Skeletal muscle tissue (tissue), 4 donors: ENCODE measurements around the gene TMEM240. TPM values are rescaled to one million over a fixed set of nuclear protein-coding genes. Genes with fewer than 3 reads are reported as not detected.
A peak's percentile ranks its signal among the peaks of the same experiment; 100 is the strongest.
"Not testable (repeated sequence)": the region's sequence is repeated elsewhere in the genome, so short reads cannot be mapped to it uniquely, and the experiment has no call there.

Source experiments
- H3K27ac ChIP-seq: one replicate; pipeline ENCODE4 v1.7.0; 2013; ENCODE audit warnings: mild to moderate bottlenecking, low read depth, low read length, inconsistent platforms
- H3K27me3 ChIP-seq, 3 donors: one replicate each; pipeline ENCODE4 v1.7.0; 2013; ENCODE audit warnings: low read length in 3 of 3; ENCODE audit not compliant: control insufficient read depth in 3 of 3, insufficient read depth in 3 of 3
- H3K36me3 ChIP-seq, 3 donors: one replicate each; pipeline ENCODE4 v1.7.0; 2013; ENCODE audit warnings: low read length in 3 of 3; ENCODE audit not compliant: control insufficient read depth in 3 of 3, insufficient read depth in 3 of 3
- H3K4me1 ChIP-seq, 3 donors: one replicate each; pipeline ENCODE4 v1.7.0; 2013; ENCODE audit warnings: low read length in 3 of 3, mild to moderate bottlenecking in 3 of 3; ENCODE audit not compliant: control insufficient read depth in 3 of 3, insufficient read depth in 3 of 3
- H3K4me3 ChIP-seq, 3 donors: one replicate each; pipeline ENCODE4 v1.7.0; 2013; ENCODE audit warnings: low read length in 3 of 3
- H3K9ac ChIP-seq, 3 donors: one replicate each; pipeline ENCODE4 v1.7.0; 2013; ENCODE audit warnings: low read length in 3 of 3, mild to moderate bottlenecking in 3 of 3, moderate library complexity in 2 of 3, low read depth in 1 of 3
- H3K9me3 ChIP-seq, 3 donors: one replicate each; pipeline ENCODE4 v1.7.0; 2013; ENCODE audit warnings: low read length in 3 of 3; ENCODE audit not compliant: control insufficient read depth in 3 of 3
- total RNA-seq: library from RNA; depleted of rRNA; stranded (reverse); fragments of >200 nt; gene quantifications from one replicate; pipeline ENCODE4 v1.2.3, GENCODE V29; 2014
- donor health status: Osteomylitis.

Gene TMEM240
- total RNA-seq, 1 donor from 2014 or later, result 2.1 TPM

- H3K36me3 ChIP-seq, result peaks cover 11 to 20% (median 14%) of the 10 kb centered on the region in 3 donors
- H3K27ac ChIP-seq, result no peak overlapping the region
- H3K9me3 ChIP-seq, result no peaks in the 10 kb centered on the region
- no peaks in the 10 kb centered on the region for H3K27me3 ChIP-seq
- H3K4me1 ChIP-seq, result no peaks in the 10 kb centered on the region
- no peak overlapping the region for H3K9ac ChIP-seq
- no peak overlapping the region for H3K4me3 ChIP-seq
These were observed 22.3 kb downstream of the TMEM240 start for GRCh38 chr1:1517973-1518620.

- not testable (repeated sequence) for H3K9ac ChIP-seq, H3K4me3 ChIP-seq, H3K27me3 ChIP-seq, H3K9me3 ChIP-seq, H3K27ac ChIP-seq, H3K4me1 ChIP-seq
- peaks cover 11 to 18% (median 14%) of the 10 kb centered on the region in 3 donors for H3K36me3 ChIP-seq
These were observed 23.5 kb downstream of the TMEM240 start for GRCh38 chr1:1516923-1517322.

- not testable (repeated sequence) for H3K27me3 ChIP-seq, H3K36me3 ChIP-seq, H3K27ac ChIP-seq, H3K4me3 ChIP-seq, H3K9ac ChIP-seq, H3K9me3 ChIP-seq
- peaks cover 5 to 14% (median 10%) of the 10 kb centered on the region in 3 donors for H3K4me1 ChIP-seq
These were observed 26.0 kb downstream of the TMEM240 start for GRCh38 chr1:1514376-1514775.

- not testable (repeated sequence) for H3K36me3 ChIP-seq, H3K27me3 ChIP-seq, H3K27ac ChIP-seq, H3K9ac ChIP-seq, H3K9me3 ChIP-seq, H3K4me3 ChIP-seq
- peaks cover 5 to 14% (median 10%) of the 10 kb centered on the region in 3 donors for H3K4me1 ChIP-seq
These were observed 26.7 kb downstream of the TMEM240 start for GRCh38 chr1:1513675-1514074.

- H3K9me3 ChIP-seq, H3K27ac ChIP-seq, H3K36me3 ChIP-seq, H3K27me3 ChIP-seq: not testable (repeated sequence)
- Histone ChIP-seq H3K4me1 (peaks cover 5 to 21% (median 16%) of the 10 kb centered on the region in 3 donors), H3K4me3 (peak overlapping the region in 2 of 3 donors; percentile 49 to 60), H3K9ac (peak overlapping the region in 1 of 3 donors; percentile 64)
These were observed 28.0 kb downstream of the TMEM240 start for GRCh38 chr1:1512425-1512824.

- Histone ChIP-seq H3K27me3 (no peaks in the 10 kb centered on the region), H3K9ac (peak within 1 kb of the TSS; percentile 85 to 97 (median 91)), H3K27ac (peak within 1 kb of the TSS; percentile 92), H3K9me3 (no peaks in the 10 kb centered on the region), H3K4me1 (peaks cover 5 to 21% (median 16%) of the 10 kb centered on the region in 3 donors), H3K4me3 (peak within 1 kb of the TSS; percentile 63 to 95 (median 92)), H3K36me3 (no peaks in the 10 kb centered on the region)
These were observed 28.7 kb downstream of the TMEM240 start, which contains the start of gene ATAD3A for GRCh38 chr1:1511533-1512285. ATAD3A (plus strand) TSS chr1:1512162; CDS start chr1:1512269, 107 bp downstream.

- Histone ChIP-seq H3K4me3 (peak overlapping the region; percentile 63 to 95 (median 92)), H3K27ac (peak overlapping the region; percentile 92), H3K27me3 (no peaks in the 10 kb centered on the region), H3K9ac (peak overlapping the region; percentile 85 to 97 (median 91)), H3K9me3 (no peaks in the 10 kb centered on the region), H3K36me3 (no peaks in the 10 kb centered on the region), H3K4me1 (peaks cover 5 to 25% (median 16%) of the 10 kb centered on the region in 3 donors)
These were observed 29.4 kb downstream of the TMEM240 start for GRCh38 chr1:1510912-1511532.

GRCh38 chr1:1509465-1509850 lies 31.0 kb downstream of the TMEM240 start:
- not testable (repeated sequence) for H3K4me3 ChIP-seq, H3K27ac ChIP-seq, H3K9ac ChIP-seq, H3K27me3 ChIP-seq, H3K36me3 ChIP-seq, H3K9me3 ChIP-seq
- peaks cover 5 to 35% (median 25%) of the 10 kb centered on the region in 3 donors for H3K4me1 ChIP-seq

GRCh38 chr1:1508775-1509464 lies 31.5 kb downstream of the TMEM240 start:
- not testable (repeated sequence) for H3K27me3 ChIP-seq, H3K36me3 ChIP-seq, H3K27ac ChIP-seq, H3K9me3 ChIP-seq
- Histone ChIP-seq H3K4me3 (peak overlapping the region in 1 of 3 donors; percentile 54), H3K4me1 (peaks cover 5 to 35% (median 25%) of the 10 kb centered on the region in 3 donors), H3K9ac (peak overlapping the region in 1 of 3 donors; percentile 68)
